H1 (cell line): ENCODE results near the gene IRAG1. TPM values are rescaled to one million over a fixed set of nuclear protein-coding genes. Genes with fewer than 3 reads are reported as not detected.

Source experiments
- CTCF ChIA-PET: fragments of 300-600 bp; sonication (Branson Sonifier 250); formaldehyde crosslinking; loops from one replicate; lab custom pipeline; 2021; ENCODE audit not compliant: partially characterized antibody; lab: Charles Lee
- POLR2A ChIA-PET: fragments of 300-600 bp; sonication (Branson Sonifier 250); formaldehyde crosslinking; loops from one replicate; lab custom pipeline; 2021; ENCODE audit warnings: inconsistent platforms; ENCODE audit not compliant: partially characterized antibody; lab: Charles Lee
- DNase-seq, 2 experiments: peaks; one replicate each; pipeline versions ENCODE4 v3.0.0 to v3.0.0-alpha.2; 2010 to 2022; ENCODE audit warnings: low spot score in 2 of 2, low read depth in 1 of 2, mixed read lengths in 1 of 2
- FAIRE-seq: peaks from 2 replicates; lab custom pipeline; 2011; peaks lifted over from hg19 to GRCh38; lab: Jason Lieb, UNC
- H2AFZ ChIP-seq: 2 replicates; pipeline ENCODE4 v1.8.1; 2012; ENCODE audit warnings: low read length, inconsistent platforms
- H2AK5ac ChIP-seq: 2 replicates; pipeline ENCODE4 v1.6.1; 2013; ENCODE audit warnings: low read depth, low read length
- H2BK120ac ChIP-seq: replicated peaks from 2 replicates; pipeline ENCODE3; 2013; ENCODE audit warnings: low read depth, low read length, inconsistent platforms
- H2BK12ac ChIP-seq: 2 replicates; pipeline ENCODE4 v1.6.1; 2013; ENCODE audit warnings: low read depth, low read length
- H2BK15ac ChIP-seq: 2 replicates; pipeline ENCODE4 v1.6.1; 2013; ENCODE audit warnings: low read length
- H2BK20ac ChIP-seq: 2 replicates; pipeline ENCODE4 v1.6.1; 2013; ENCODE audit warnings: low read length
- H2BK5ac ChIP-seq: 2 replicates; pipeline ENCODE4 v1.6.1; 2013; ENCODE audit warnings: low read depth, low read length
- H3K14ac ChIP-seq: 2 replicates; pipeline ENCODE4 v1.6.1; 2013; ENCODE audit warnings: inconsistent platforms; ENCODE audit not compliant: insufficient read length
- H3K18ac ChIP-seq: 2 replicates; pipeline ENCODE4 v1.6.1; 2013; ENCODE audit warnings: low read length; ENCODE audit errors: extremely low read depth
- H3K23ac ChIP-seq: 2 replicates; pipeline ENCODE4 v1.6.1; 2013; ENCODE audit warnings: inconsistent platforms; ENCODE audit not compliant: insufficient read length
- H3K23me2 ChIP-seq: 2 replicates; pipeline ENCODE4 v1.6.1; 2013; ENCODE audit warnings: low read depth, low read length
- H3K27ac ChIP-seq: 2 replicates; pipeline ENCODE4 v1.6.1; 2011; ENCODE audit warnings: low read depth, low read length, inconsistent platforms
- H3K27me3 ChIP-seq, 4 experiments: replicated peaks in 1 of 4; 1 replicate in 1 of 4; 2 replicates in 3 of 4; pipeline versions ENCODE4 v1.6.1 to v1.8.1; 2011 to 2013; ENCODE audit warnings: low read length in 3 of 4, mild to moderate bottlenecking in 3 of 4, inconsistent platforms in 2 of 4, mixed read lengths in 2 of 4, moderate library complexity in 1 of 4; ENCODE audit not compliant: control insufficient read depth in 3 of 4, insufficient read depth in 3 of 4; ENCODE audit errors: extremely low read depth in 1 of 4
- H3K36me3 ChIP-seq, 4 experiments: 2 replicates each; pipeline versions ENCODE4 v1.6.1 to v1.8.1; 2011 to 2013; ENCODE audit warnings: mild to moderate bottlenecking in 4 of 4, low read length in 3 of 4, moderate library complexity in 2 of 4, control low read depth in 1 of 4, inconsistent platforms in 1 of 4; ENCODE audit not compliant: insufficient read depth in 4 of 4, control insufficient read depth in 2 of 4
- H3K4ac ChIP-seq: replicated peaks from 2 replicates; pipeline ENCODE3; 2013; ENCODE audit warnings: low read length, low read depth, mixed read lengths, inconsistent platforms; ENCODE audit not compliant: insufficient read length
- H3K4me1 ChIP-seq, 4 experiments: replicated peaks in 1 of 4; 1 replicate in 1 of 4; 2 replicates in 3 of 4; pipeline versions ENCODE4 v1.6.1 to v1.8.1; 2011 to 2013; ENCODE audit warnings: low read length in 3 of 4, inconsistent platforms in 2 of 4, mixed read lengths in 1 of 4; ENCODE audit not compliant: insufficient read depth in 4 of 4, control insufficient read depth in 3 of 4
- H3K4me2 ChIP-seq, 2 experiments: 2 replicates each; pipeline versions ENCODE4 v1.6.1 to v1.8.1; 2011 to 2013; ENCODE audit warnings: low read depth in 2 of 2, low read length in 2 of 2, control low read depth in 1 of 2, inconsistent platforms in 1 of 2, mild to moderate bottlenecking in 1 of 2; ENCODE audit not compliant: insufficient read depth in 1 of 2
- H3K4me3 ChIP-seq, 4 experiments: fragments of 200-600, 300-600 bp in 1 of 4; sonication (generic), shearing (Covaris generic), sonication (Bioruptor Twin) in 1 of 4; 2 replicates each; pipeline versions ENCODE4 v1.5.1 to v1.8.1; 2011 to 2016; ENCODE audit warnings: low read length in 4 of 4, low read depth in 3 of 4, control low read depth in 2 of 4, inconsistent platforms in 2 of 4, mild to moderate bottlenecking in 2 of 4, mixed read lengths in 1 of 4, moderate library complexity in 1 of 4; ENCODE audit not compliant: insufficient read depth in 2 of 4; ENCODE audit errors: extremely low read depth in 1 of 4
- H3K56ac ChIP-seq: replicated peaks from 2 replicates; pipeline ENCODE3; 2013; ENCODE audit warnings: low read depth, mild to moderate bottlenecking, mixed read lengths, low read length, inconsistent platforms; ENCODE audit not compliant: insufficient read length
- H3K79me1 ChIP-seq: 2 replicates; pipeline ENCODE4 v1.6.1; 2013; ENCODE audit warnings: low read depth, low read length, control low read depth
- H3K79me2 ChIP-seq, 2 experiments: 2 replicates each; pipeline versions ENCODE4 v1.6.1 to v1.8.1; 2012 to 2013; ENCODE audit warnings: low read length in 2 of 2, mild to moderate bottlenecking in 2 of 2, inconsistent platforms in 1 of 2; ENCODE audit not compliant: insufficient read depth in 2 of 2, control insufficient read depth in 1 of 2
- H3K9ac ChIP-seq, 4 experiments: replicated peaks in 1 of 4; 1 replicate in 1 of 4; 2 replicates in 3 of 4; pipeline versions ENCODE4 v1.6.1 to v1.8.1; 2011 to 2013; ENCODE audit warnings: low read depth in 3 of 4, low read length in 3 of 4, control low read depth in 2 of 4, mild to moderate bottlenecking in 2 of 4, moderate library complexity in 2 of 4, inconsistent platforms in 1 of 4; ENCODE audit errors: extremely low read depth in 1 of 4
- H3K9me3 ChIP-seq, 2 experiments: 2 replicates each; pipeline versions ENCODE4 v1.6.1 to v1.8.1; 2012 to 2013; ENCODE audit warnings: mild to moderate bottlenecking in 2 of 2, moderate library complexity in 2 of 2, control low read depth in 1 of 2, inconsistent platforms in 1 of 2, low read depth in 1 of 2, low read length in 1 of 2, mixed read lengths in 1 of 2; ENCODE audit not compliant: insufficient read depth in 2 of 2
- H4K20me1 ChIP-seq, 2 experiments: replicated peaks in 1 of 2; 2 replicates each; pipeline versions ENCODE3 to v1.8.1; 2011 to 2013; ENCODE audit warnings: inconsistent platforms in 2 of 2, low read length in 2 of 2, mild to moderate bottlenecking in 1 of 2; ENCODE audit not compliant: insufficient read depth in 2 of 2, control insufficient read depth in 1 of 2
- H4K5ac ChIP-seq: 2 replicates; pipeline ENCODE4 v1.6.1; 2013; ENCODE audit warnings: low read length, low read depth, mixed read lengths, inconsistent platforms; ENCODE audit not compliant: insufficient read length
- H4K8ac ChIP-seq: 2 replicates; pipeline ENCODE4 v1.8.0; 2013; ENCODE audit warnings: mild to moderate bottlenecking, moderate library complexity, low read length, inconsistent platforms; ENCODE audit not compliant: insufficient read depth; ENCODE audit errors: extremely low read depth
- H4K91ac ChIP-seq: replicated peaks from 2 replicates; pipeline ENCODE3; 2013; ENCODE audit warnings: low read length, mixed read lengths, inconsistent platforms; ENCODE audit not compliant: insufficient read length
- CEBPB ChIP-seq: IDR thresholded peaks from 2 replicates; pipeline ENCODE4 v1.6.1; 2012; ENCODE audit warnings: low read depth, low read length
- CHD2 ChIP-seq: IDR thresholded peaks from 2 replicates; pipeline ENCODE4 v1.6.1; 2012; ENCODE audit warnings: low read length, improper control_type of control experiment
- CTBP2 ChIP-seq: IDR thresholded peaks from 2 replicates; pipeline ENCODE4 v1.7.0; 2011; ENCODE audit warnings: borderline replicate concordance, mild to moderate bottlenecking, moderate library complexity, mixed read lengths, low read length; ENCODE audit not compliant: insufficient read depth, insufficient read length
- GABPA ChIP-seq: IDR thresholded peaks from 2 replicates; pipeline ENCODE4 v1.6.1; 2011; ENCODE audit warnings: mild to moderate bottlenecking, low read length, moderate library complexity, borderline replicate concordance; ENCODE audit not compliant: insufficient read depth
- GTF2F1 ChIP-seq: IDR thresholded peaks from 2 replicates; pipeline ENCODE4 v1.6.1; 2012; ENCODE audit warnings: low read depth, low read length, improper control_type of control experiment, borderline replicate concordance
- HDAC6 ChIP-seq: IDR thresholded peaks from one replicate; pipeline ENCODE4 v1.7.1; 2012; ENCODE audit warnings: low read depth, mild to moderate bottlenecking, inconsistent platforms, low read length, moderate library complexity
- NANOG ChIP-seq: IDR thresholded peaks from 2 replicates; pipeline ENCODE4 v1.6.1; 2011; ENCODE audit warnings: low read length, low read depth, mild to moderate bottlenecking, inconsistent platforms; ENCODE audit not compliant: insufficient read depth, poor library complexity, severe bottlenecking
- RFX5 ChIP-seq: IDR thresholded peaks from 2 replicates; pipeline ENCODE4 v1.6.1; 2011; ENCODE audit warnings: low read depth, low read length, improper control_type of control experiment, borderline replicate concordance
- SP2 ChIP-seq: IDR thresholded peaks from 2 replicates; pipeline ENCODE4 v1.6.1; 2012; ENCODE audit warnings: mild to moderate bottlenecking, low read length, inconsistent platforms
- TAF7 ChIP-seq: optimal IDR thresholded peaks from 2 replicates; pipeline ENCODE3; 2011; ENCODE audit warnings: low read depth, mild to moderate bottlenecking, inconsistent platforms, low read length, moderate library complexity, borderline replicate concordance
- WGBS, 2 experiments: shearing (Covaris generic) in 1 of 2; methylation state at CpG; one replicate each; pipeline versions ENCODE4 v1.1.6 to v1.1.7; 2013 to 2015; ENCODE audit warnings: low lambda C conversion rate in 2 of 2, mixed read lengths in 2 of 2, inconsistent platforms in 1 of 2, low coverage in 1 of 2, missing lambda C conversion rate in 1 of 2; ENCODE audit not compliant: insufficient replicate concordance in 2 of 2, insufficient coverage in 1 of 2, insufficient read length in 1 of 2; ENCODE audit errors: extremely low coverage in 1 of 2, missing lambda C conversion rate in 1 of 2; 5-methylcytosine and 5-hydroxymethylcytosine counted together
- polyA plus RNA-seq, 7 experiments: library from polyadenylated mRNA; depleted of rRNA in 3 of 7; stranded (reverse) in 5 of 7; unstranded in 2 of 7; fragments of >200 nt in 5 of 7; fragments of 200-250 nt in 2 of 7; gene quantifications; 1 replicate in 5 of 7; 2 replicates in 1 of 7; 4 replicates in 1 of 7; pipeline versions ENCODE4 v1.2.1 to v1.2.3, GENCODE V29; 2011 to 2013; ENCODE audit warnings: missing spikeins in 2 of 7, mixed read lengths in 2 of 7
- total RNA-seq: library from RNA; stranded (reverse); fragmentation: NEBNext Ultra II Directional; extraction: Animal tissue kit (Norgen Biotek cat#: 25700); gene quantifications from 2 replicates; pipeline ENCODE4 v1.2.1, GENCODE V29; 2021
- TF ChIP-seq, protein P1 (sequence below): IDR thresholded peaks from 2 replicates; pipeline ENCODE4 v1.6.1; 2012; ENCODE audit warnings: inconsistent platforms

IRAG1 gene
- total and polyA plus RNA-seq, 2 of the 8 experiments (the other 6 are each of a cell fraction or from before 2014, with no cell fraction given), result 1.8 to 2.7 TPM

DNA sequence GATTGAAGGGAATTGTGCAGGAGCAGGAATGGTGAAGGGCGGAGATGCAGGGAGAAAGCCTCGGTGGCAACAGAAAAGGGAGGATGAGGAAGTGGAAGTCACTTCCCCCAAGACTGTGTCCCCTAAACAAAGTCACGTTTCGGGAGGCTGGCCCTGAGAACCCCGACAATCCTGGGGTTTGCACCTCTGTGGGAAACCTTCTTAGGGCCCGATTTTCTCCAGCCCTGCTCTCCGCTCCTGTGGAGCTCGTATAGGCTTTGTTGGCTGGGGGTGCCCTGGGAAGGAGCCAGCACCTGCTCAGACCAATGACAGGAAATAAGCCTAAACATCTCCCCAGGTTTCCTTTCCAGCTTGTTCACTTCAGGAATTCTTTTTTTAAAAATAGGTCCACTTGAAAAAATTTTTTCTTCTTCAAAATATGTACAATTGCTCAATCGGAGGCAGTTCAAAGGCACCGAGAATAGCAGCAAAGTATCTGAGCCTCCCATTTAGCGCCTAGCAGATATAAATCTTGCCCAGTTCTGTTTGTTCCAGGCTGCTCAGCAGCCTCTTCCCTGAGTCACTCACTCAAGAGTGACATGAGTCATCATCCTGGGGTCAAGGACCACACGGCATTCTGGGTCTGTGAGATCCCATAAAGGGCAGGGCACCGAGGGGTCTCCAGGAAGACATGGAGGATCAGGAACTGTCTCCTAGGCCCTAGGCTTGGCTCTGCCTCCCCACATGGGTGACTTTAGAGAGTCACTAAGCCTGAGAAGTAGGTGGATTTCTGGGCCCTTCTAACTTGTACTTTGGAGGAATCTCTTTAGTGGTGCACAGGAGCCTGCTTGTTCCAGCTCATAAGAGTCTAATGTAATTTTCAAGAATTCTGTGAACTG lies 34.0 kb downstream of the IRAG1 start:
- Histone ChIP-seq H4K20me1 (no peaks in the 10 kb centered on the region), H2AK5ac (no peak overlapping the region), H3K14ac (no peak overlapping the region), H2BK12ac (0 out of 2 replicates have a peak overlapping the region, but pooled peaks have one; percentile 50), H3K9me3 (no peaks in the 10 kb centered on the region), H3K4me2 (no peak overlapping the region), H2BK5ac (no peak overlapping the region), H2BK15ac (no peak overlapping the region), H2BK120ac (no peak overlapping the region), H4K91ac (no peak overlapping the region), H3K4me1 (no peaks in the 10 kb centered on the region; a peak in 2 of 7 replicates), H4K5ac (no peak overlapping the region), H4K8ac (no peak overlapping the region), H3K23me2 (no peaks in the 10 kb centered on the region), H3K4me3 (no peak overlapping the region), H3K79me1 (no peaks in the 10 kb centered on the region), H3K56ac (no peak overlapping the region), H3K27me3 (no peaks in the 10 kb centered on the region), H3K18ac (no peak overlapping the region), H3K79me2 (no peaks in the 10 kb centered on the region), H2AFZ (no peak overlapping the region), H3K36me3 (no peaks in the 10 kb centered on the region), H3K27ac (no peak overlapping the region), H3K4ac (no peak overlapping the region), H3K23ac (no peak overlapping the region), H2BK20ac (no peak overlapping the region), H3K9ac (no peak overlapping the region)
- POLR2A ChIA-PET, result interaction anchor here (0.6 kb wide), 1 partner anchor 26 kb away, joined by 3 read pairs; no protein-coding TSS in a partner anchor
- FAIRE-seq (no peak), DNase-seq (no peak)
- CTCF ChIA-PET, result interaction anchor here (0.7 to 1.2 kb wide), 3 partner anchors 9 to 254 kb away, joined by 3 read pairs; no protein-coding TSS in a partner anchor
- WGBS, 2 experiments, result 91% methylated on average over 13 of the region's 13 CpGs; no CpG with 5 or more reads in 1 of the 2 experiments
- no peak for TF ChIP-seq GTF2F1
- TF ChIP-seq GABPA, result no peak
- no peak for TF ChIP-seq SP2
- no peak for TF ChIP-seq CTBP2
- no peak for TF ChIP-seq TAF7
- no peak for TF ChIP-seq NANOG
- TF ChIP-seq RFX5, result no peak
- no peak for TF ChIP-seq CHD2
- TF ChIP-seq, protein P1, sequence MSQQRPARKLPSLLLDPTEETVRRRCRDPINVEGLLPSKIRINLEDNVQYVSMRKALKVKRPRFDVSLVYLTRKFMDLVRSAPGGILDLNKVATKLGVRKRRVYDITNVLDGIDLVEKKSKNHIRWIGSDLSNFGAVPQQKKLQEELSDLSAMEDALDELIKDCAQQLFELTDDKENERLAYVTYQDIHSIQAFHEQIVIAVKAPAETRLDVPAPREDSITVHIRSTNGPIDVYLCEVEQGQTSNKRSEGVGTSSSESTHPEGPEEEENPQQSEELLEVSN, result no peak
- TF ChIP-seq HDAC6, result no peak
- TF ChIP-seq CEBPB, result no peak
